ENCODE measurements around the gene DNAJC8.

DNA sequence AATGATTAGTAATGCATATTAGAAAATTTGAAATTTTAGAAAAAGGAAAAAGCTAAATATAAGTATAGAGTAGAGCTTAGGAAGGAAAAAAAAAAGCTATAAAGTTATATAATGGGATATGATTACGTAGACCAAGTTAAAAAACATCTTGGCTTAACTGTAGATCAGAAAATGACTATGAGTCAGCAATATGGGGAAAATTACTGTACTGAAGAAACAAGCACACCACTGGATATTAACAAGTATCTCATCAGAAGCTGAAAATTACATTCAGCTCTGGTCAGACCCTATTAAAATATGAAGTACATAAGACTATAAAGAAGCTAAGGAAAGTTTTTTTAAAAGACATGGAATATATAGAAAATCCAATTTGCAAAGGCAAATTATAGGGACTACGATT is 19.5 kb downstream of the DNAJC8 start:
- TF ChIP-seq, protein P1, sequence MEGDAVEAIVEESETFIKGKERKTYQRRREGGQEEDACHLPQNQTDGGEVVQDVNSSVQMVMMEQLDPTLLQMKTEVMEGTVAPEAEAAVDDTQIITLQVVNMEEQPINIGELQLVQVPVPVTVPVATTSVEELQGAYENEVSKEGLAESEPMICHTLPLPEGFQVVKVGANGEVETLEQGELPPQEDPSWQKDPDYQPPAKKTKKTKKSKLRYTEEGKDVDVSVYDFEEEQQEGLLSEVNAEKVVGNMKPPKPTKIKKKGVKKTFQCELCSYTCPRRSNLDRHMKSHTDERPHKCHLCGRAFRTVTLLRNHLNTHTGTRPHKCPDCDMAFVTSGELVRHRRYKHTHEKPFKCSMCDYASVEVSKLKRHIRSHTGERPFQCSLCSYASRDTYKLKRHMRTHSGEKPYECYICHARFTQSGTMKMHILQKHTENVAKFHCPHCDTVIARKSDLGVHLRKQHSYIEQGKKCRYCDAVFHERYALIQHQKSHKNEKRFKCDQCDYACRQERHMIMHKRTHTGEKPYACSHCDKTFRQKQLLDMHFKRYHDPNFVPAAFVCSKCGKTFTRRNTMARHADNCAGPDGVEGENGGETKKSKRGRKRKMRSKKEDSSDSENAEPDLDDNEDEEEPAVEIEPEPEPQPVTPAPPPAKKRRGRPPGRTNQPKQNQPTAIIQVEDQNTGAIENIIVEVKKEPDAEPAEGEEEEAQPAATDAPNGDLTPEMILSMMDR (conservative IDR thresholded peaks at IDR 0.05) = no peak
- no peak for TF ChIP-seq EZH2 (IDR thresholded peaks at IDR 0.05; ENCODE audit: low read depth)
